ENCODE measurements around the gene HLCS.
"Not testable (repeated sequence)": the region's sequence is repeated elsewhere in the genome, so short reads cannot be mapped to it uniquely, and the experiment has no call there.

HLCS gene

DNA sequence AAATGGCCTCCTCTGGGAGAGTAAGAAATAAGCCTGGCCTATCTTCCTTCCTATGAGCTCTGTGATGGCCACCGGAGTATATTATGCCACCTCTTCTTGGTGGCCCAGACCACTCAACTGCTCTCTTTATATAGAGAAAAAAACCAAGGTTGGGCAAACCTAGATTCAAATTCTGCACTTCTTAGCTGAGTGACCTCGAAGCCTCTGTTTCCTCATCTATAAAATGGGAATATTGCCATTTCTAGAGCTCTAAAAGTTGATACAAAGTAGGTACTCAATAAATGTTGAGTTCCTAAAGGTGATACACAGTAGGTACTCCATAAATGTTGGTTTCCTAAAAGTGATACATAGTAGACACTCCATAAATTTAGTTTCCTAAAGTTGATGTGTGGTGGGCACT, 120.7 kb downstream of the HLCS start:
- DNase-seq, result no peak

DNA sequence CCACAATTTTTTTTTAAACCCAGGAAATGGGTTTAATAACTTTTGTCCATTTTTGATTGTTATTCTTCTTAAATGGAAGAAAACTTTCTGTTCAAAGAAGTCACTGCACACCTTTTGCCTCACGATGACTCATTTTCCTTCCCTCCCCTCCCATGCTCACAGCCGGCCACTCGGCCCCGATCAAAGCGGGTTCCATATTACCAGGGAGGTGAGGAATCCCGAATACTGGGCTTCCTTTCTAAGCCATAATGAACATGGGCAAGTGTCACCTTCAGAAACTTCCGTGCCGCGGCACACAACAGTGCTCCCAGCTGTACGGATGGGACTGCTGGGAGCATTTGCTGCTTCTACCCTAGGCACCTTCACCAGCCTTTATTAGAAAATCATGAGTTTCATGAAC, 121.4 kb downstream of the HLCS start:
- no peak for DNase-seq

- no peak for DNase-seq
Measured at GRCh38 chr21:36841866-36842265, 124.6 kb downstream of the HLCS start.

DNA sequence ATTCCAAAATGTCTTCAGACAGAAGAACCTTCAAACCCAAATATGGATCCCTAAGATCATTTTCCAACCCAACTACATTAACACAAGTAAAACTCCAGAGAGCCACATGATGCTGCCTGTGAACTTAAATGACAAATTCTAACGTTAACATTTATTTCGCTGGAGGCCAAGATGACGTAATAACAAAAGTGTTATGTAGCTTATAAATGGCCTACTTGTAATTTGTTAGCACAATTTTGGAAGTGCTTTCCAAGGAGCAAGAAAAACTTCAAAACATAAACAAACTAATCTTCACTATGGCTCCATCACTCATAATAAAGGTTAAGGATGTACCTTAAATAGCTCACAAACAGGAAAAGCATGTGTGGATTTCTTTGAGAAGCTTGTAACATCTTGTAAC, 126.7 kb downstream of the HLCS start:
- DNase-seq, result no peak

DNA sequence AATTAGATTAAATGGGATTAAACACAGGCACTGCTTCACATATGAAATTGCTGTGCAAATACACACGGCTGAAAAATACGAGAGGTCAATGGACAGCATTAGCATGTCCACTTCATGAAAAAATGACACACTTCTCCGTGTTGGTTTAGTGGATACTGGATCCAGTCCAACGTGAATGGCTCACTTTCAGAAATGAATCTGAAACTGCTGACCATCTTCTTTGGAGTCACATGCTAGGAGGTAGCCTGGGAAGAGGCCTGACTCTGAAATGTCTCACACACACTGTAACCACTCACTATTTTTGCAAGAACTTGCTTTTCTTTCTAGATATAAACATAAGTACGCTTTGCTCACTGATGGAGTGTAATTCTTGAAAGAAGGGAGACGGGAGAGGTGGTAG, 127.3 kb downstream of the HLCS start:
- DNase-seq, result no peak

DNA sequence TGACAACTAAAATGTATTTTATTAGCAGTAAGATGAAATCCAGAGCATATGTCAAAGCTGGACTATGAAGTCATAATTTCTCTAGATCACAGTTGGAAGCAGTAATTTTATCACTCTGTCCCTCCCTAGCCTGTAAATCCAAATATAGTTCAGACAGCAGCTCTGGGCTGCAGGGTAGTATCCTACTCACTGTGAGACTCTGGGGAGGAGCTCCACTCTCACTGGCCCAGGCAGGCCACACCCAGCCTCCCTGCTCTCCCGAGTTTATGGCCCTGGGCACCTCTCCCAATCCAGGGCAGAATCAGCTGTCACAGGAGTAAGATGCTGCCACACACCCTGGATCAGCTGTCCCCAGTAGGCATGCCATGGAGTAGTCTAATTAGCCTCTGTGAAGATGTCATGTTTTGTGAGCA, 131.1 kb downstream of the HLCS start:
- no peak for DNase-seq

GRCh38 chr21:36834192-36834591, 132.3 kb downstream of the HLCS start:
- no peak for DNase-seq

DNA sequence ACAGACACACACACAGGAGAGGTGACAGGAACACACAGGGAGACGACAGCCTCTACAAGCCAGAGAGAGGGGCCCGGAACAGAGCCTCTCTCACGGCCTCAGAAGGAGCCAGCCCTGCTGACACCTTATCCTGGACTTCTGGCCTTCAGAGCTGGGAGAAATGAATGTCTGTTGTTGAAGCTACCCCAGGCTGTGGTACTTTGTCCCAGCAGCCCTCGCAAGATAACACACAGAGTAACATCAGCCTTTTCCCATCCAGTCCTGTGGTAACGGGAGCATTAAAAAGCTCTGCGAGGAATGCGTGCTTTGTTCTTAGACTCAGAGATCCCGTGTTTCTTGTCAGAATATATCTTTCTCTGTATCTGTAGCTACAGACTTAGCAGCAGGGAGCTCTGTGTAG, 136.4 kb downstream of the HLCS start:
- DNase-seq, result no peak

- DNase-seq, result no peak
Measured at GRCh38 chr21:36828891-36829515, 137.5 kb downstream of the HLCS start.

- no peak for DNase-seq
Measured at GRCh38 chr21:36828208-36828607, 138.3 kb downstream of the HLCS start.

DNA sequence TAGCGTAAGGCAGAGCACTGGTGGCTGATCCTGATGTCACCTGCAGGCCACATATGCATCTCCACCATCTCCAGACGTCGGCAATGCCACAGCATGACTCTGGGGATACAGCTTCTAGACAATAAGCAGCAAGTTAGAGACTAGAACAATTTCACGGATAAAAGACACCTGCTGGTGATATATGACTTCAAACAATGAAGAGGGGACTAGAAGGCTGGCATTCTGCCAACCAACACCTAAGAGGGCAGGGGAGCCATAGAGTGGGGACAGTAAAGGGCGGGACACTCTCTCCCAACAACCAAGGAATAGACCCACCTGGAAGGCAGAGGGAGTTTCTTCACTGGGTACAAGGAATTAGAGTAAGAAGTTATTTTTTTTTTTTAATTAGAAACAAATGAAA, 140.8 kb downstream of the HLCS start:
- peak; percentile 35 for DNase-seq

- no peak for DNase-seq
Measured at GRCh38 chr21:36821032-36821299, 145.5 kb downstream of the HLCS start.

DNA sequence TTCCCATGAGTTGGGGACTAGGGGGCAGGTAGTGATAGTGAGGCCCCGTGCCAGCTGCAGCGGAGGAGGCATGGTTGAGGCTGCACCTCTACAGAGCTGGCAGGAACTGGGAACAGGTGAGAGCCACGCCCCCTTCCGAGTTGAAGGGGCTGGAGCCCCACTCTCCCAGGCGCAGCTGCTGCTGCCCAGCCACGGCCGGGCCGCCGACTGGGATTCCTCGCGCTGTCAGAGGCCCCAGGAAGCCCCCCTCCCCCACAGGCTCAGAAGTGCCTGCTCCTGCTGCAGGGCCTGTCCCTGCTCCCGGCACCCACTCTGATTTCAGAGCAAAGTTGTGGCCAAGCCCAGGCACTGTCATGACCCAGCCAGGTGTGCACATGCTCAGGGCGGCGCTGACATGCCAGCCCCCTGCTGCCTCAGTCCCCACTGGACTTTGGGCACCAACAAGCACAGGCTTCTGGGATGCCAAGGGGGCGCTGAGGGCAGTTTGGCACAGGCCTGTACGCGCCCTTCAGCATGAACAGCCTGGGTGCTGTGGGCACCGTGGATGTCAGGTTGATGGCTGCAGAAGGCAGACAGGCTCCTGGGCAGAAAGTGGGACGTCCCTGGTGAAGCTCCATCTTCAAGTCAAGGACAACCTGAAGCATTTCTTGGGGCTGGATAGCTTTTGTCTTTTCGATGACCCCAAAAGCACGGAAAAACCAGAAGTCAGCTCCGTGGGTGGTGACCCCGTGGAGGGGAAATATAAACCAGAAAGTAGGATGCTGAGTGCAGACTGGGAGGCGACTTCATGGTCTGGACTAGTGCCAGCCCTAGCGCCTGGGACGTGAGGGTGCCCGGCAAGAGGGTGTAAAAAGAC, 146.1 kb downstream of the HLCS start:
- DNase-seq, result no peak

DNA sequence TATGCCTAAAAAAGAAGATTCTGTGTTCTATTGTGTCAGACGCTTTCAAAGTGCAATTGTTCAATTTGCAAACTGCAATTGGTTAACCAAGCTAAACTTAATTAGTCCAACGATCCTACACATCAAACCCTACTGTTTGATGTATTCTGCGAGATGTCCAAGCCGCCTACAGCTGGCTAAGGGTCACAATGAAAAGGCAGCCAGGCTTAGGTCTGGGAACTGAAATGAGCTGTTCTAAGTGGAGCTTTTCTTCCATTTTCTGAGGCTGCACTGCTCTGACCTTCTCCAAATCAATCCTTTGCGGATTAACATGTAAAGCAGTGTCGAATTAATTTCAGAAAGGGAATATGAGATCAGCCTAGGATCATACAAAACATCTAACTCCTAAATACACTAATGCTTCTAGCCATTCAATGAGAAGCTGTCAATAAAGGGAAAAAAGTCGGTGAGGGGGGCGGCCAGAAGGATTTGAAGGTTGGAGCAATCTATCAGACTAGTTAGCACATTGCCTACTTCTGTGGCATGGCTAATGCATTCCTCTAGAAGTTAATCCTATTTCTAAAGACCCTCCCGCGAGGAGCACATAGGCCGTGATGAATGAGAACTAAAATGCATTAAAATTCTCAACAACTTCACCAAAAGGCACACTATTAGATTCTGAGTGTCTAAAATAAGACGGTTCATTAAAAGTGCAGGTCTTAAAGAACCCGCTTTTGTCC, 148.6 kb downstream of the HLCS start:
- DNase-seq, result no peak

- no peak for DNase-seq
Measured at GRCh38 chr21:36816561-36817130, 149.8 kb downstream of the HLCS start.

- DNase-seq, result not testable (repeated sequence)
Measured at GRCh38 chr21:36816026-36816425, 150.4 kb downstream of the HLCS start.

GRCh38 chr21:36815284-36815683, 151.2 kb downstream of the HLCS start:
- DNase-seq, result no peak

- no peak for DNase-seq
Measured at GRCh38 chr21:36813052-36813451, 153.4 kb downstream of the HLCS start.

GRCh38 chr21:36811762-36812161, 154.7 kb downstream of the HLCS start:
- no peak for DNase-seq

- DNase-seq, result no peak
Measured at GRCh38 chr21:36810443-36810842, 156.0 kb downstream of the HLCS start.

- no peak for DNase-seq
Measured at GRCh38 chr21:36807422-36807928, 159.0 kb downstream of the HLCS start.

DNA sequence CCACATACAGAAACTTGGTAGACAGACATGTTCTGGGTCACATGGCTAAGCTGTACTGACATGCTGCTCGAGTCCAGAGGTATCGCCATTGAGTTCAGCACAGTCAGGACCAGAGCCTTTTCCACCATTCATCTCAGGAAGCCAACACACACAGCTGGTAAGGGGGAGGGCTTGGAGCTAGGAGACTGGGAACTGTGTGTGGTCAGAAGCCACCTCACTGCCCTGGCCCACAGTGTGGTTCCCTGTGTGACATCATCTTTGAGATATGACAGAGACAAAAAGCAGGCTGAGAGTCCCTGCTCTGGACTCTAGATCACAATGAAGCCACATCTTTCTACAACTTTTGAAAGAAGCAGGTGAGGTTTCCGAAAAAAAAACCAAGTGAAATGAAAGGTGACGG, 160.4 kb downstream of the HLCS start:
- DNase-seq, result no peak

- no peak for DNase-seq
Measured at GRCh38 chr21:36804874-36805611, 161.4 kb downstream of the HLCS start.
